ENCODE data around the gene ZFYVE1.

The ZFYVE1 gene

GRCh38 chr14:72948481-72949138 lies 78.3 kb downstream of the ZFYVE1 start:
- peak; percentile 88 for TF ChIP-seq CTCF (IDR thresholded peaks at IDR 0.05; ENCODE audit: low read depth, low read length)
- DNase-seq (ENCODE audit: extremely low read depth, low read depth), result peak; percentile 28

GRCh38 chr14:72947366-72948160 lies 79.3 kb downstream of the ZFYVE1 start:
- DNase-seq (ENCODE audit: extremely low read depth, low read depth), result no peak
- TF ChIP-seq CTCF (IDR thresholded peaks at IDR 0.05; ENCODE audit: low read depth, low read length), result no peak

DNA sequence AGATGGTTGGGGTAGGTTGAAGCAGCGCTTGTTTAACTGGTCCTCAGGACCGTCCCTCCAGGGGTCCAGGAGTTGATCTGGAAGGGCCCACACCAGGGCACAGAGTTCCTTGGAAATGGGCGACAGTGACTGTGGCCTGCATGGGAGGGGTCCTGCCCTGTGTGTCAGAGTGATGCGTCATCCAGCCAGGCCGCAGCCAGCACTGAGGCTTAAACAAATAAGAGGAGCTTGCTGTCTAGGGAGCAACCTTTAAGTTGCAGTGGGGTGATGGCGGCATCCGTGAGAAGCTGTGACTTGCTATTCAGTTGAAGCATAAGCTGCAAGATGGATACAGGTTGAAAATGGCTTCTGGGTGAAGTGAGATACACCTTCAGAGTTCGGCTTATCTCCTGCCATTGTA lies 80.4 kb downstream of the ZFYVE1 start:
- TF ChIP-seq CTCF (IDR thresholded peaks at IDR 0.05; ENCODE audit: low read depth, low read length), result no peak
- DNase-seq (ENCODE audit: extremely low read depth, low read depth), result no peak

DNA sequence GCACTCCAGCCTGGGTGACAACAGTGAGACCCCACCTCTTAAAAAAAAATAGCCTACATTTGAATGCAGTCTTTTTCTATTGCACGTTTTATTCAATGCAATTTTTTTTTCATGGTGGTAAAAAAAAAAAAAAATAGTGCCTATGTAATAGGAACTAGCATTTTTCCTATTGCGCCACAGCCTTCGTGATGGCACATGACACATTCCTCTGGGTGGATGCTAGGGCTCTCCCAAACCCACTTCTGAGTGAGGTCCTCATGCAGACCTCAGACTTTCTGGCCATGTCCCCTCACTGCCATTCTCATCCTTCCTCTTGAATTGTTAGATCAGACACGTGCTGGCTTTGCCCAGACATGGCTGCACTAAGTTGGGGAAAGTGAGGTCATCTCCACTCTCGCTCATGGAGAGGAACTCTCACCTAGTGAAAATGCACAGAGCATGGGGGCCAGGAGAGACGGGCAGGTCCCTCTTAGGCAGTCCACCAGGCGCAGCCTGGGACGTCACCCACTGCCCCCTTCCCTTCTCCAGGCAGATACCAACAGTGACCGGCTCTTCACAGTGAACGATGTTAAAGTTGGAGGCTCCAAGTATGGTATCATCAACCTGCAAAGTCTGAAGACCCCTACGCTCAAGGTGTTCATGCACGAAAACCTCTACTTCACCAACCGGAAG lies 81.4 kb downstream of the ZFYVE1 start:
- DNase-seq (ENCODE audit: extremely low read depth, low read depth), result no peak
- no peak for TF ChIP-seq CTCF (IDR thresholded peaks at IDR 0.05; ENCODE audit: low read depth, low read length)

DNA sequence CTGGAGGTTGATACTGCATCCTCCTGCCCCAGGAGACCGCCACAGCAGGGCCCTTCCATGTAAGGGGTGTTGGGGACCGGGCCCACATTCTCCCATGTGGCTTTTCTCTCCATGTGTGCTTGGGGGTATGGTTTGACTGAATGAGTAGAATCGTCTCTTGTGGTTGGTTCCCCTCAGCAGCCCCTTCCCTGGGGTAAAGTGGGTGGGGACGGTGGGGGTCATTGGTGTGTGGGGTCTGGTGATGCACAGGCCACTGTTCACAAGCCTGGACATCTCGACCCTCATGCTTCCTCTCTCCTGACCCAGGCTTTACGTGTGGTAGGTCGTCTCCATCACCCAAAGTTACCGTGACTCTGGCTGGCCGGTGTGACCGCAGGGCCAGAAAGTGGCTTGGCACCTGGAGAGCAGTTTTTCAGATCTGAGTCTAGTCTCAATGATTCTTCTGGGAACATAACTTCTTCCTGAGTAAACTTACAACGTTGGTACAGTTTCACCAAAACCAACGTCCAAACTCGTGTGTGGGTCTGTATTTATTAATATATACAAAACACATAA lies 83.0 kb downstream of the ZFYVE1 start:
- DNase-seq (ENCODE audit: extremely low read depth, low read depth), result no peak
- no peak for TF ChIP-seq CTCF (IDR thresholded peaks at IDR 0.05; ENCODE audit: low read depth, low read length)

GRCh38 chr14:72942934-72943333 lies 84.0 kb downstream of the ZFYVE1 start:
- DNase-seq (ENCODE audit: extremely low read depth, low read depth), result no peak
- no peak for TF ChIP-seq CTCF (IDR thresholded peaks at IDR 0.05; ENCODE audit: low read depth, low read length)
